HG03159 (cell line): ENCODE data around the gene SEMA3B.

Source experiments
- ATAC-seq: cut with Tn5 transposase; IDR thresholded peaks from one replicate; pipeline ENCODE4 v1.9.1; 2021; ENCODE audit warnings: mild to moderate bottlenecking, moderate library complexity; ENCODE audit not compliant: unreplicated experiment

Gene SEMA3B

GRCh38 chr3:50292159-50293078 lies 23.5 kb downstream of the SEMA3B start, which contains the start of gene IFRD2:
Gene IFRD2, minus strand, starts transcription at chr3:50292429. Its CDS starts 155 bp downstream, at chr3:50292274.
- ATAC-seq, result peak; percentile 94

GRCh38 chr3:50293079-50293801 lies 24.3 kb downstream of the SEMA3B start:
- ATAC-seq, result no peak

- ATAC-seq, result no peak
Measured at GRCh38 chr3:50294089-50294488, 25.1 kb downstream of the SEMA3B start.

- no peak for ATAC-seq
Measured at GRCh38 chr3:50294492-50295403, 25.8 kb downstream of the SEMA3B start.

- ATAC-seq, result no peak
Measured at GRCh38 chr3:50295553-50296431, 26.8 kb downstream of the SEMA3B start.

GRCh38 chr3:50296721-50297383 lies 27.9 kb downstream of the SEMA3B start:
- ATAC-seq, result no peak

GRCh38 chr3:50297384-50297775 lies 28.4 kb downstream of the SEMA3B start:
- no peak for ATAC-seq

- ATAC-seq, result no peak
Measured at GRCh38 chr3:50297896-50298725, 29.2 kb downstream of the SEMA3B start.

GRCh38 chr3:50298836-50299637 lies 30.1 kb downstream of the SEMA3B start, which contains the start of the genes HYAL3 and NAA80:
Gene HYAL3, minus strand, starts transcription at chr3:50299405. Its CDS starts 3,803 bp downstream, at chr3:50295602.
Gene NAA80, minus strand, starts transcription at chr3:50299405. Its CDS starts 1,942 bp downstream, at chr3:50297463.
- peak; percentile 80 for ATAC-seq

- no peak for ATAC-seq
Measured at GRCh38 chr3:50299638-50299928, 30.6 kb downstream of the SEMA3B start.

- ATAC-seq, result no peak
Measured at GRCh38 chr3:50299929-50300680, 31.2 kb downstream of the SEMA3B start.

GRCh38 chr3:50300681-50301254 lies 31.8 kb downstream of the SEMA3B start:
- ATAC-seq, result no peak

- ATAC-seq, result no peak
Measured at GRCh38 chr3:50302095-50303012, 33.4 kb downstream of the SEMA3B start.

- ATAC-seq, result no peak
Measured at GRCh38 chr3:50303013-50303815, 34.3 kb downstream of the SEMA3B start, which contains the start of gene HYAL1. Gene HYAL1, minus strand, starts transcription at chr3:50303574. Its CDS starts 618 bp downstream, at chr3:50302956.

- no peak for ATAC-seq
Measured at GRCh38 chr3:50304601-50305000, 35.7 kb downstream of the SEMA3B start.
